OCI-LY3 (cell line): ENCODE measurements around the gene ACOT7.
"Not testable (repeated sequence)": the region's sequence is repeated elsewhere in the genome, so short reads cannot be mapped to it uniquely, and the experiment has no call there.

Experiments used
- H2AFZ ChIP-seq: fragments of 200-600, 300-600 bp; shearing (Covaris generic); 2 replicates; pipeline ENCODE4 v1.6.0; 2014; ENCODE audit warnings: antibody characterized with exemption, low read depth, low read length
- H3K27ac ChIP-seq: fragments of 200-600, 300-600 bp; sonication (generic); 2 replicates; pipeline ENCODE4 v1.5.1; 2014; ENCODE audit warnings: mild to moderate bottlenecking, low read length, moderate library complexity, mixed read lengths
- H3K27me3 ChIP-seq: fragments of 200-600, 300-600 bp; sonication (generic); 2 replicates; pipeline ENCODE4 v1.6.1; 2014; ENCODE audit warnings: low read depth, low read length, mixed read lengths
- H3K36me3 ChIP-seq: fragments of 200-600, 300-600 bp; sonication (generic); replicated peaks from 2 replicates; pipeline ENCODE3; 2014; ENCODE audit warnings: low read depth, low read length, mixed read lengths
- H3K4me1 ChIP-seq: fragments of 300-600, 200-600 bp; sonication (generic); 2 replicates; pipeline ENCODE4 v1.6.1; 2014; ENCODE audit warnings: low read length, mixed read lengths
- H3K4me2 ChIP-seq: fragments of 200-600, 300-600 bp; sonication (generic); 2 replicates; pipeline ENCODE4 v1.6.1; 2014; ENCODE audit warnings: low read length, mixed read lengths
- H3K4me3 ChIP-seq: fragments of 300-600, 200-600 bp; sonication (generic); 2 replicates; pipeline ENCODE4 v1.5.1; 2014; ENCODE audit warnings: antibody characterized with exemption, mild to moderate bottlenecking, low read length, moderate library complexity
- H3K79me2 ChIP-seq: fragments of 300-600, 200-600 bp; shearing (Covaris generic); 2 replicates; pipeline ENCODE4 v1.6.1; 2014; ENCODE audit warnings: mild to moderate bottlenecking, low read length, mixed read lengths
- H3K9ac ChIP-seq: fragments of 300-600, 200-600 bp; shearing (Covaris generic); 2 replicates; pipeline ENCODE4 v1.6.0; 2014; ENCODE audit warnings: mild to moderate bottlenecking, low read length, moderate library complexity
- H3K9me3 ChIP-seq: fragments of 200-600, 300-600 bp; shearing (Covaris generic); 2 replicates; pipeline ENCODE4 v1.6.1; 2014; ENCODE audit warnings: low read length, mixed read lengths; ENCODE audit not compliant: insufficient read depth
- H4K20me1 ChIP-seq: fragments of 200-600, 300-600 bp; sonication (generic); 2 replicates; pipeline ENCODE4 v1.6.1; 2016; ENCODE audit warnings: low read length, mixed read lengths; ENCODE audit not compliant: insufficient read depth
- EZH2phosphoT487 ChIP-seq: fragments of 200-600 bp; shearing (Covaris generic); IDR thresholded peaks from 2 replicates; pipeline ENCODE4 v1.6.1; 2018; ENCODE audit warnings: antibody characterized with exemption, mixed run types, low read depth
- TF ChIP-seq, protein P1 (sequence below): fragments of 200-600, 300-600 bp; sonication (generic); IDR thresholded peaks from 2 replicates; pipeline ENCODE4 v1.5.1; 2014; ENCODE audit warnings: antibody characterized with exemption, low read length, low read depth

Gene ACOT7

DNA sequence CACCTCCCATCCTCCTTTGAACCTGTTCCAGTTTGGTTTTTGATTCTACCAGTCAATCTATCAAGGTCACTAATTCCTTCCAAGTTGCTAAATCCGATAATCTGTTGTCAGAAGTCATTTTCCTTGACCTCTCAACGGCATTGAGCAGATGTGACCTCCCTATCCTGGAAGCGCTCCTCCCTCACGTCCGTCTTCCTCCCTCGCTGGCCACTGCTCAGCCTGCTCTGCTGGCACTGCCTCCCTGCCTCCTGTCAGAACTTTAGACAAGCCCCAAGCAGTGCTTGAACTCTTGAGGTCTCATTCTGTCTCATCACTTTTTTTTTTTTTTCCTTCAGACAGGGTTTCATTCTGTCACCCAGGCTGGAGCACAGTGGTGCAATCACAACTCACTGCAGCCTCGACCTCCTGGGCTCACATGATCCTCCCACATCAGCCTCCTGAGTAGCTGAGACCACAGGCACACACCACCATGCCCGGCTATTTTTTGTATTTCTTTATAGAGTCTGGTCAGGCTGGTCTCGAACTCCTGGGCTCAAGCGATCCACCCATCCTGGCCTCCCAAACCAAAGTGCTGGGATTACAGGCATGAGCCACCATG, 4.4 kb upstream of the ACOT7 start:
- no peaks in the 10 kb centered on the region for H4K20me1 ChIP-seq
- no peak overlapping the region for H3K4me3 ChIP-seq
- H3K79me2 ChIP-seq = no peaks in the 10 kb centered on the region
- H3K27ac ChIP-seq = no peak overlapping the region
- TF ChIP-seq, protein P1, sequence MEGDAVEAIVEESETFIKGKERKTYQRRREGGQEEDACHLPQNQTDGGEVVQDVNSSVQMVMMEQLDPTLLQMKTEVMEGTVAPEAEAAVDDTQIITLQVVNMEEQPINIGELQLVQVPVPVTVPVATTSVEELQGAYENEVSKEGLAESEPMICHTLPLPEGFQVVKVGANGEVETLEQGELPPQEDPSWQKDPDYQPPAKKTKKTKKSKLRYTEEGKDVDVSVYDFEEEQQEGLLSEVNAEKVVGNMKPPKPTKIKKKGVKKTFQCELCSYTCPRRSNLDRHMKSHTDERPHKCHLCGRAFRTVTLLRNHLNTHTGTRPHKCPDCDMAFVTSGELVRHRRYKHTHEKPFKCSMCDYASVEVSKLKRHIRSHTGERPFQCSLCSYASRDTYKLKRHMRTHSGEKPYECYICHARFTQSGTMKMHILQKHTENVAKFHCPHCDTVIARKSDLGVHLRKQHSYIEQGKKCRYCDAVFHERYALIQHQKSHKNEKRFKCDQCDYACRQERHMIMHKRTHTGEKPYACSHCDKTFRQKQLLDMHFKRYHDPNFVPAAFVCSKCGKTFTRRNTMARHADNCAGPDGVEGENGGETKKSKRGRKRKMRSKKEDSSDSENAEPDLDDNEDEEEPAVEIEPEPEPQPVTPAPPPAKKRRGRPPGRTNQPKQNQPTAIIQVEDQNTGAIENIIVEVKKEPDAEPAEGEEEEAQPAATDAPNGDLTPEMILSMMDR = no peak
- no peak for TF ChIP-seq EZH2phosphoT487
- no peak overlapping the region for H3K9ac ChIP-seq
- no peak overlapping the region for H3K4me2 ChIP-seq
- H2AFZ ChIP-seq = no peak overlapping the region
- no peaks in the 10 kb centered on the region for H3K36me3 ChIP-seq
- H3K9me3 ChIP-seq = no peaks in the 10 kb centered on the region
- peaks cover 3% of the 10 kb centered on the region; the same call in 1 of the 2 replicates for H3K4me1 ChIP-seq
- no peaks in the 10 kb centered on the region for H3K27me3 ChIP-seq

DNA sequence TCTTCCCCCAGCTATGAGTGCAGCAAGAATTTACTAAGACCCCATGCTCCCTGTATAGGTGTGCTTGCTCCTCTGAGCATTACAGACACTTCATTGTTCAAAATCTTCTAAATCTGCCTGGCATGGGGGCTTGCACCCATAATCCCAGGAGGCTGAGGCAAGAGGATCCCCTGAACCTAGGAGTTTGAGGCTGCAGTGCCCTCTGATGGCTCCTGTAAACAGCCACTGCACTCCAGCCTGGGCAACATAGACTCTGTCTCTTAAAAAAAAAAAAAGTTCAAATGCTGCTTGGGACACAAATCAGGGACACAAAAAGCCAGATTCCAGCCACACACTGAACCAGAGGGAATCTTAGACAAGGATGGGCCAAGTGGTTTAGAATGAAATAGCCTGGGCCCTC, 3.4 kb upstream of the ACOT7 start:
- Histone ChIP-seq H3K27me3 (no peaks in the 10 kb centered on the region), H3K36me3 (no peaks in the 10 kb centered on the region), H4K20me1 (no peaks in the 10 kb centered on the region), H3K27ac (no peak overlapping the region), H3K4me1 (peaks cover 7% of the 10 kb centered on the region), H3K9me3 (no peaks in the 10 kb centered on the region), H3K4me2 (no peak overlapping the region), H3K79me2 (peaks cover 8% of the 10 kb centered on the region), H3K9ac (no peak overlapping the region), H2AFZ (no peak overlapping the region), H3K4me3 (no peak overlapping the region)
- TF ChIP-seq EZH2phosphoT487 = no peak
- TF ChIP-seq, protein P1 = peak; percentile 27

DNA sequence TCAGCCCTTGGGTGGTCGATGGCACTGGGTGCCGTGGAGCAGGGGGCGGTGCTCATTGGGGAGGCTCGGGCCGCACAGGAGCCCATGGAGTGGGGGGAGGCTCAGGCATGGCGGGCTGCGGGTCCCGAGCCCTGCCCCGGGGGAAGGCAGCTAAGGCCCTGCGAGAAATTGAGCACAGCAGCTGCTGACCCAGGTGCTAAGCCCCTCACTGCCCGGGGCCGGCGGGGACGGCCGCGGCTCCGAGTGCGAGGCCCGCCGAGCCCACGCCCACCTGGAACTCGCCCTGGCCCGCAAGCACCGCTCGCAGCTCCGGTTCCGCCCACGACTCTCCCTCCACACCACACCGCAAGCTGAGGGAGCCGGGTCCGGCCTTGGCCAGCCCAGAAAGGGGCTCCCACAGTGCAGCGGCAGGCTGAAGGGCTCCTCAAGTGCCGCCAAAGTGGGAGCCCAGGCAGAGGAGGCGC, 2.2 kb upstream of the ACOT7 start:
- H3K4me1 ChIP-seq = peaks cover 11% of the 10 kb centered on the region
- H4K20me1 ChIP-seq, H2AFZ ChIP-seq, H3K36me3 ChIP-seq, H3K4me3 ChIP-seq, H3K27ac ChIP-seq, H3K9ac ChIP-seq, H3K9me3 ChIP-seq, H3K4me2 ChIP-seq, H3K27me3 ChIP-seq: not testable (repeated sequence)
- H3K79me2 ChIP-seq = peaks cover 17% of the 10 kb centered on the region

DNA sequence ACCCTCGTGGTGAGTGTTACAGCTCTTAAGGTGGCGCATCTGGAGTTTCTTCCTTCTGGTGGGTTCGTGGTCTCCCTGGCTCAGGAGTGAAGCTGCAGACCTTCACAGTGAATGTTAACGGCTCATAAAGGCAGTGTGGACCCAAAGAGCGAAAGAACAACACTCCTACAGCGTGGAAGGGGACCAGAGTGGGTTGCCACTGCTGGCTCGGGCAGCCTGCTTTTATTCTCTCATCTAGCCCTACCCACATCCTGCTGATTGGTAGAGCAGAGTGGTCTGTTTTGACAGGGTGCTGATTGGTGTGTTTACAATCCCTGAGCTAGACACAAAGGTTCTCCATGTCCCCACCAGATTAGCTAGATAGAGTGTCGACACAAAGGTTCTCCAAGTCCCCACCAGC, 1.6 kb upstream of the ACOT7 start:
- Histone ChIP-seq H3K79me2 (peaks cover 18% of the 10 kb centered on the region), H3K4me1 (peaks cover 11% of the 10 kb centered on the region)
- H4K20me1 ChIP-seq, H3K27ac ChIP-seq, H3K4me2 ChIP-seq, H3K36me3 ChIP-seq, H3K4me3 ChIP-seq, H2AFZ ChIP-seq, H3K9me3 ChIP-seq, H3K9ac ChIP-seq, H3K27me3 ChIP-seq: not testable (repeated sequence)

DNA sequence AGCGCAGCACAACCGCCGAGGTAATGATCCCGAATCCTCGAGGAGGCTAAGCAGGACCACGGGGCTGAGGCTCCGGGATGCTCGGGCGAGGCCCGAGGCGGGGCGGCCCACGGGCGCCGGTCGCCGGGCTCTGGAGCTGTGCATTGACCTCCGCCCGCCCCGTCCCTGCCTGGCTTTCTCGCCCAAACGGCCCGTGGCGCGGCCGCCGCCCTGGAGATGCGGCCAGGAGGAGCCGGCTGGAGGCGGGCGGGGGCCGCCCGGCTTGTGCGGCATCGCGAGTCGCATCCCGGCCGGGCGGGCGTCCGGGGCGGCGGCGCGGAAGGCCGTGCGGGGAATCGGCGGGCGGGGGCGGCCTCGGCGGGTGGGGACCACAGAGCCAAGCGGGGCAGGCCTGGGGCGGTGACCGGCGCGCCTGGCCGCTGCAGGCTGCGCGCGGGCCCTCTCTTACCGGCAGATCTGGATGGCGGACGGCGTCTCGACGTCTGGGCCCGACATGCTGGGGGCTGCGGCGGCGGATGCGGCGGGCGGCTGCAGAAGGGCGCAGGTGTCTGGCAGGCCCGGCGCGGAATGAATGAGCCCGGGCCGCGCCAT, 663 bp downstream of the ACOT7 start:
- Histone ChIP-seq H3K4me1 (peaks cover 11% of the 10 kb centered on the region), H2AFZ (0 out of 2 replicates have a peak overlapping the region, but pooled peaks have one; percentile 31), H3K36me3 (no peaks in the 10 kb centered on the region), H3K9me3 (no peaks in the 10 kb centered on the region), H3K79me2 (peaks cover 29% of the 10 kb centered on the region), H3K4me3 (peak overlapping the region; percentile 95), H3K27ac (no peak overlapping the region), H3K27me3 (no peaks in the 10 kb centered on the region), H3K9ac (peak overlapping the region; percentile 66), H4K20me1 (no peaks in the 10 kb centered on the region), H3K4me2 (peak overlapping the region; percentile 78)
- TF ChIP-seq EZH2phosphoT487 = no peak
- TF ChIP-seq, protein P1 = no peak
